ENCODE measurements around the gene SNX18.

GRCh38 chr5:54595721-54596120, 78.2 kb downstream of the SNX18 start:
- TF ChIP-seq RAD21 (IDR thresholded peaks at IDR 0.05; ENCODE audit: low read length) (no peak), CTCF (conservative IDR thresholded peaks at IDR 0.05; ENCODE audit: low read depth, low read length) (no peak), USF2 (IDR thresholded peaks at IDR 0.05; ENCODE audit: low read depth, low read length) (peak; percentile 59; the same call in 1 of the 2 replicates), SMC3 (IDR thresholded peaks at IDR 0.05; ENCODE audit: low read depth, low read length) (no peak), RFX5 (IDR thresholded peaks at IDR 0.05; ENCODE audit: low read depth, low read length) (no peak), MAFK (IDR thresholded peaks at IDR 0.05; ENCODE audit: low read depth, low read length) (no peak), MXI1 (IDR thresholded peaks at IDR 0.05; ENCODE audit: borderline replicate concordance, low read depth, low read length) (no peak), POLR2A (IDR thresholded peaks at IDR 0.05; ENCODE audit: low read depth, low read length) (no peak), FOS (IDR thresholded peaks at IDR 0.05; ENCODE audit: low read depth, low read length) (no peak), ELK1 (IDR thresholded peaks at IDR 0.05; ENCODE audit: borderline replicate concordance, low read depth, low read length) (no peak), CEBPB (IDR thresholded peaks at IDR 0.05; ENCODE audit: low read depth, low read length) (no peak), BHLHE40 (IDR thresholded peaks at IDR 0.05; ENCODE audit: low read depth, low read length) (no peak; the same call in 1 of the 2 replicates)
